Natural killer cell (primary cell): ENCODE data around the gene EHMT1. TPM values are rescaled to one million over a fixed set of nuclear protein-coding genes. Genes with fewer than 3 reads are reported as not detected.
A peak's percentile ranks its signal among the peaks of the same experiment; 100 is the strongest.

Source experiments
- ATAC-seq, 3 donors: fragments of 150-1000 bp in 2 of 3; fragments of 200-7000 bp in 1 of 3; cut with Tn5 transposase; 1 replicate in 1 of 3; 2 replicates in 2 of 3; pipeline ENCODE4 v1.10.0; 2021; ENCODE audit warnings: mild to moderate bottlenecking in 2 of 3, moderate library complexity in 2 of 3
- DNase-seq, 2 donors: peaks; one replicate each; pipeline versions ENCODE4 v3.0.0 to v3.0.0-alpha.2; 2013 to 2021; ENCODE audit warnings: mixed read lengths in 1 of 2
- H3K27ac ChIP-seq: one replicate; pipeline ENCODE4 v1.5.1; 2013; ENCODE audit warnings: mild to moderate bottlenecking, low read length
- H3K27me3 ChIP-seq: one replicate; pipeline ENCODE4 v1.6.1; 2013; ENCODE audit warnings: low read length; ENCODE audit not compliant: control insufficient read depth, insufficient read depth
- H3K36me3 ChIP-seq: one replicate; pipeline ENCODE4 v1.6.1; 2013; ENCODE audit warnings: low read length; ENCODE audit not compliant: control insufficient read depth, insufficient read depth
- H3K4me1 ChIP-seq: one replicate; pipeline ENCODE4 v1.6.1; 2013; ENCODE audit warnings: low read length; ENCODE audit not compliant: control insufficient read depth, insufficient read depth
- H3K4me3 ChIP-seq: one replicate; pipeline ENCODE4 v1.5.1; 2013; ENCODE audit warnings: low read length
- H3K9me3 ChIP-seq: one replicate; pipeline ENCODE4 v1.6.1; 2013; ENCODE audit warnings: low read length; ENCODE audit not compliant: control insufficient read depth, insufficient read depth
- H3K27ac Mint-ChIP-seq, 2 donors: one replicate each; pipeline ENCODE4 v1.8.0; 2022; ENCODE audit warnings: mild to moderate bottlenecking in 2 of 2, mixed read lengths in 2 of 2, moderate library complexity in 1 of 2
- H3K27me3 Mint-ChIP-seq, 2 donors: one replicate each; pipeline ENCODE4 v1.8.0; 2022; ENCODE audit warnings: low read depth in 2 of 2, mixed read lengths in 2 of 2
- H3K36me3 Mint-ChIP-seq: one replicate; pipeline ENCODE4 v1.8.0; 2022; ENCODE audit warnings: mixed read lengths
- H3K4me1 Mint-ChIP-seq, 2 donors: one replicate each; pipeline ENCODE4 v1.8.0; 2022; ENCODE audit warnings: mixed read lengths in 2 of 2
- H3K4me3 Mint-ChIP-seq: one replicate; pipeline ENCODE4 v1.8.0; 2022; ENCODE audit warnings: mild to moderate bottlenecking, moderate library complexity, mixed read lengths
- H3K9me3 Mint-ChIP-seq, 2 donors: one replicate each; pipeline ENCODE4 v1.8.0; 2022; ENCODE audit warnings: mixed read lengths in 2 of 2
- CTCF ChIP-seq: fragments of 200-600 bp; IDR thresholded peaks from one replicate; pipeline ENCODE4 v1.8.0; 2022; ENCODE audit warnings: antibody characterized with exemption
- WGBS: methylation state at CpG from one replicate; pipeline ENCODE4 v1.1.7; 2013; ENCODE audit warnings: missing lambda C conversion rate; ENCODE audit not compliant: insufficient coverage; 5-methylcytosine and 5-hydroxymethylcytosine counted together
- intact Hi-C: fragments of 100-400 bp; cut with micrococcal nuclease; formaldehyde crosslinking; loops from one replicate; pipeline ENCODE4 v1.14.2; 2022
- total RNA-seq, 4 donors: library from RNA; stranded (reverse); fragments of 120-200 nt in 1 of 4; gene quantifications; one replicate each; pipeline versions ENCODE4 v1.2.3 to v1.2.4, GENCODE V29; 2013 to 2022

The EHMT1 gene
- total RNA-seq, 3 donors from 2014 or later (not counting 1 experiment from before 2014, with no cell fraction given): 173 to 200 (median 176) TPM

GRCh38 chr9:137670391-137671195, 51.8 kb downstream of the EHMT1 start:
- Mint-ChIP-seq H3K9me3 (no peaks in the 10 kb centered on the region), H3K4me3 (no peak overlapping the region), H3K4me1 (peaks cover 65 to 78% of the 10 kb centered on the region in 2 donors), H3K36me3 (no peaks in the 10 kb centered on the region), H3K27me3 (no peaks in the 10 kb centered on the region), H3K27ac (peak overlapping the region; percentile 56 to 86)
- no peak for DNase-seq
- no peak overlapping the region for H3K27ac ChIP-seq
- ATAC-seq: no peak
- H3K27me3 ChIP-seq: no peaks in the 10 kb centered on the region
- no peak overlapping the region for H3K4me3 ChIP-seq
- peaks cover 23% of the 10 kb centered on the region for H3K4me1 ChIP-seq
- H3K36me3 ChIP-seq: peaks cover 3% of the 10 kb centered on the region
- H3K9me3 ChIP-seq: no peaks in the 10 kb centered on the region
- 76% methylated on average over 23 of the region's 25 CpGs for WGBS
- intact Hi-C loops: loop anchor here (10.0 kb wide), 1 partner anchor 84 kb away; no protein-coding TSS in a partner anchor
- no peak for TF ChIP-seq CTCF

- Histone ChIP-seq H3K4me1 (peaks cover 23% of the 10 kb centered on the region), H3K9me3 (no peaks in the 10 kb centered on the region), H3K27ac (no peak overlapping the region), H3K36me3 (peaks cover 3% of the 10 kb centered on the region), H3K4me3 (no peak overlapping the region), H3K27me3 (no peaks in the 10 kb centered on the region)
- no peaks in the 10 kb centered on the region for H3K36me3 Mint-ChIP-seq
- TF ChIP-seq CTCF: no peak
- ATAC-seq (no peak), DNase-seq (no peak)
- no peaks in the 10 kb centered on the region for H3K27me3 Mint-ChIP-seq
- intact Hi-C loops: loop anchor here (10.0 kb wide), 1 partner anchor 84 kb away; no protein-coding TSS in a partner anchor
- H3K4me3 Mint-ChIP-seq: no peak overlapping the region
- H3K4me1 Mint-ChIP-seq: peaks cover 62 to 78% of the 10 kb centered on the region in 2 donors
- 83% methylated on average over 2 of the region's 3 CpGs for WGBS
- peak overlapping the region; percentile 56 to 86 for H3K27ac Mint-ChIP-seq
- no peaks in the 10 kb centered on the region for H3K9me3 Mint-ChIP-seq
These were observed 52.4 kb downstream of the EHMT1 start for GRCh38 chr9:137671196-137671538.

- H3K4me1 ChIP-seq: peaks cover 21% of the 10 kb centered on the region
- H3K4me3 ChIP-seq: no peak overlapping the region
- 91% methylated on average over 8 of the region's 8 CpGs for WGBS
- DNase-seq: no peak
- ATAC-seq: no peak
- H3K36me3 ChIP-seq: peaks cover 3% of the 10 kb centered on the region
- peaks cover 57 to 74% of the 10 kb centered on the region in 2 donors for H3K4me1 Mint-ChIP-seq
- no peaks in the 10 kb centered on the region for H3K9me3 Mint-ChIP-seq
- no peak for TF ChIP-seq CTCF
- no peak overlapping the region for H3K27ac ChIP-seq
- H3K27me3 ChIP-seq: no peaks in the 10 kb centered on the region
- intact Hi-C loops: loop anchor here (10.0 kb wide), 1 partner anchor 83 kb away; no protein-coding TSS in a partner anchor
- H3K36me3 Mint-ChIP-seq: no peaks in the 10 kb centered on the region
- H3K9me3 ChIP-seq: no peaks in the 10 kb centered on the region
- no peaks in the 10 kb centered on the region for H3K27me3 Mint-ChIP-seq
- H3K4me3 Mint-ChIP-seq: no peak overlapping the region
- peak overlapping the region in 1 of 2 donors; percentile 48 for H3K27ac Mint-ChIP-seq
These were observed 52.9 kb downstream of the EHMT1 start for GRCh38 chr9:137671721-137672120.
